ENCODE data around the gene ESR1.
"Not testable (repeated sequence)": the region's sequence is repeated elsewhere in the genome, so short reads cannot be mapped to it uniquely, and the experiment has no call there.

The ESR1 gene

DNA sequence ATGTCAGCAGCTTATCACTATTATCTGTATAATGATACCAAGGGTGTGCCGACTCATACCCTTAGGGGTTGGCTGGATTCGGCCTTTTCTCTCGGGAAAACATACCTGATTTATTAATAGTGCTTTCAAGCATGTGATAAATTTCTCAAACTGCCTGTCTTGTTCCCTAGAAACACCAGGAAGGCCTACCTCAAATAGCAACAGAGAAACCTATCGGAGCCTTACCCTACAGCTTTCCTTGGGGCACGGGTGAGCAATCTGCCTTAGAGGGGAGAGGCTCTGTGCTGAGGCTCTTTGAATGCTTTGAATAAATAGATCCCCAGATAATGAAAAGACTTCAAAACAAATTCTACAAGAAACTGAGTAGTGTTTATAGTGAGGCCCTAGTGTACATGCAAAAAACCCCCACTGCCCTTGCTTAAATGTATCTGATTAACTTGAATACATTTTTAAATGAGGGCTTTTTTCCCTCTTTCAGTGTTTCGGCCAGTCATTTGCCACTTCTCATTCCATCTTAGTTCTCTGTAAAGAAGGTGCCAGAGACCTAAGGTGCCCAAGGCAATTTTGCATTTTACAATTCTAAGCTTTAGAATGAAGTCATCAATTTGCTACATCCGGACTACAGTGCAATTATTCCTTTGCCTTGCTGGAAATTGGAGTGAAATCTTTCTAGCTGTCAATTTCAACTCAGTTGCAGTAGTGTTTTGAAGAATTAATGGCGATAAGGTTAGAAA lies 320.1 kb downstream of the ESR1 start:
- peaks cover 2% of the 10 kb centered on the region for H3K4me1 Mint-ChIP-seq
- H3K4me3 Mint-ChIP-seq = no peak overlapping the region
- H3K9me3 Mint-ChIP-seq = no peaks in the 10 kb centered on the region
- H3K27ac Mint-ChIP-seq = peak overlapping the region; percentile 47
- H3K36me3 Mint-ChIP-seq = peaks cover 29% of the 10 kb centered on the region
- ATAC-seq (ENCODE audit: low read depth) (no peak), DNase-seq (ENCODE audit: low spot score in 2 of 2) (no peak)
- H3K27me3 Mint-ChIP-seq = no peaks in the 10 kb centered on the region

DNA sequence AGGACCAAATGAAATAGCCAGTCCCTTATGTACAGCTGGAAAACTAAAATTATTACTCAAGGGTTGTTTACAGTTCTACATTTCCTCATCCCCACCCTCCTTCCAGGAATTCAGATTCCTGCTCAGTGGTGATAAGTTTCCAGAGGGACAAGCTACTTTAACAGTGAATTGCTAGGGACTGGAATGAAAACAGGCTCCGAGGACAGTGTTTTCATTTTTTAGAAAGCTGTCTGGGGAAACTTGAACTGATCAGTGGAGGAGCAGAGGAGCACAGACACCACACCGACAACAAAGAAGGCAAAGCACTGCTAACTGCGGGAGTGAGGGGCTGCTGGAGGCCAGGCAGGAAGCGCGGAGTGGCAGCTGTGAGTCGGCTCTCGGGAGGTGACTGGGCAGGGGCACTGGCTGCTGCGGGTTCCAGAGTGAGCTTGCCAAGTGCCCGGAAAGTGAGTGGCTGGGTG lies 322.2 kb downstream of the ESR1 start:
- no peak for ATAC-seq (ENCODE audit: low read depth)
- H3K36me3 Mint-ChIP-seq = peaks cover 32% of the 10 kb centered on the region
- H3K27me3 Mint-ChIP-seq = no peaks in the 10 kb centered on the region
- no peak overlapping the region for H3K27ac Mint-ChIP-seq
- H3K4me3 Mint-ChIP-seq = no peak overlapping the region
- no peaks in the 10 kb centered on the region for H3K4me1 Mint-ChIP-seq
- DNase-seq (ENCODE audit: low spot score in 2 of 2) = no peak
- H3K9me3 Mint-ChIP-seq = no peaks in the 10 kb centered on the region

DNA sequence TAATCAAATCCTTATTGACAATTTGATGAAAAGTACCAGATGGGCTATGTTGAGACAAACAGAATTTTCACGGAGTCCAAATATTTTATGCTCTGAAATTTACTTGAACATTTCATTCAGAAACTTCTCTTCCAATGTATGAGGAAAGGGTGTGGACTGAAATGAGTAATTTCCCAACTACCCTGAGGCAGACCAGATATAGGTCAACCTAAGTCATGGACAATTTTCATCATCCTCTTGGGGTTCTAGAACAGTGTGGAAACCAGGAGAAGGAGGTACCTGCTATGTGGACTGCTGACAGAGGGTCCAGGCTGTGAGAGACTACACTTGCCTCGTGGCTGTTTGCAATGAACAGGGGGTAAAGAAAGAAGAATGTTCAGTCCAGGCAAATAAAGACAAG lies 323.0 kb downstream of the ESR1 start:
- H3K27ac Mint-ChIP-seq = no peak overlapping the region
- no peaks in the 10 kb centered on the region for H3K27me3 Mint-ChIP-seq
- no peak for ATAC-seq (ENCODE audit: low read depth)
- no peaks in the 10 kb centered on the region for H3K4me1 Mint-ChIP-seq
- H3K36me3 Mint-ChIP-seq = peaks cover 35% of the 10 kb centered on the region
- DNase-seq (ENCODE audit: low spot score in 2 of 2) = no peak
- H3K4me3 Mint-ChIP-seq = no peak overlapping the region
- H3K9me3 Mint-ChIP-seq = no peaks in the 10 kb centered on the region

DNA sequence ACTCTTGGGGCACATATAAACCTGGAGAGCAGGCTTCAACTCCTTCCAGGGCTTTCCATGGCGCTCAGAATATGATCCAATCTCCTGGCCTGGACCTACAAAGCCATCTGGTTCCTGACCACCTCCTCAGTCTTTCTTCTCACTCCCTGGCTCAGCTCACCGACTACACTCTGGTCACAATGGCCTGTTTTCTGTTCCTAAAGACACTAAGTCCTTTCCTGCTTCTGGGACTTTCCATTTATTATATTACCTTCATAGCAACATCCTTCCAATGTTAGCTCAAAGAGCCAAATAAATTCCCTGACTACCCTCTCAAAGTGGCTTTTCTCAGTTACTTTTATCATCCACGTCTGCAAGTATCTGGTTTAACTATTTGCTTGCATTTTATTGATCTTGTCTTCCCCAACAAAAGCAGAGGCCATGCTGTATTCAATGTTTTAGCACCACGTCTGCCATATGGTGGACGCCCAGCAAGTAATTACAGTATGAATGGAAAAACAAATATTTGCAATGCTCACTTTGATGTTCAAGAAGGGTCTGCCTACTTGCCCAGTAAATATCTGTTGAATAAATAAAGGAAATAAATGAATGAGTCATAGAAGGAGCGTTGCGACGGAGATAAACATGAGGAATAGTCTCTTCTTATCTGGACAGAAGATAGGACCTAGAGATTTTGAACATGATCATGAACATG lies 328.4 kb downstream of the ESR1 start:
- DNase-seq (ENCODE audit: low spot score in 2 of 2) (no peak), ATAC-seq (ENCODE audit: low read depth) (no peak)
- Mint-ChIP-seq H3K27me3 (no peaks in the 10 kb centered on the region), H3K9me3 (no peaks in the 10 kb centered on the region), H3K27ac (peak overlapping the region; percentile 21), H3K4me3 (no peak overlapping the region), H3K4me1 (no peaks in the 10 kb centered on the region), H3K36me3 (peaks cover 35% of the 10 kb centered on the region)

DNA sequence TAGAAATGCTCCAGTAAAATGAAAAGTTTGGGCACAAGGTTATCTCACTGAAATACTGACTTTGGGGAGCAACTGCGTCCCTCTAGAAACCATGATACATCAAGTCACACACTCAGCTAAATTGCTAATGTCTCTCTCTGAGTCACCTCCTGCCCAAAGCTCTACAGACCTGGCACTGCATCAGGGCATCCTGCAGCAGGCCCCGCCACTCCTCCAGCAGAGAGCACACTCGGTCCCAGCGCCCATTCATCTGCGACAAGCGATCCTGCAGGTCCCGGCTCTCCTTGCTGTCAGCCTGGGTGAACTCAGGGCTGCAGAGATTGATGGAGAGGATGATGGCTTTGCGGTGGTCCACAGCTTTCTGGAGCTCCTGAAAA lies 329.0 kb downstream of the ESR1 start:
- Mint-ChIP-seq H3K9me3 (no peaks in the 10 kb centered on the region), H3K4me3 (no peak overlapping the region), H3K4me1 (no peaks in the 10 kb centered on the region), H3K27ac (no peak overlapping the region), H3K27me3 (no peaks in the 10 kb centered on the region), H3K36me3 (peaks cover 36% of the 10 kb centered on the region)
- ATAC-seq (ENCODE audit: low read depth) (no peak), DNase-seq (ENCODE audit: low spot score in 2 of 2) (no peak)

DNA sequence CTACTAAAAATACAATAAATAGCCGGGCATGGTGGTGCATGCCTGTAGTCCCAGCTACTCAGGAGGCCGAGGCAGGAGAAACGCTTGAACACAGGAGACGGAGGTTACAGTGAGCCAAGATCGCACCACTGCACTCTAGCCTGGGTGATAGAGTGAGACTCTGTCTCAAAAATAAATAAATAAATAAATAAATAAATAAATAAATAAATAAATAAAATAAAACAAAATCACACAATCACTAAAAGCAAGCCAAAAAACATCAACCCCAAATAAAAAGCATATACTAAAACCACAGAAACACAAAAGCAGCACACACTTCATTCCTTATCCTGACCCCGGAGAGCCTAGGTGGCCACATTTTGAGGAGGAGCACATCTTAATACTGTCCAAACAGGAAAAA lies 330.9 kb downstream of the ESR1 start:
- not testable (repeated sequence) for H3K27ac Mint-ChIP-seq; H3K9me3 Mint-ChIP-seq; H3K4me3 Mint-ChIP-seq; H3K4me1 Mint-ChIP-seq; H3K27me3 Mint-ChIP-seq; DNase-seq (ENCODE audit: low spot score in 2 of 2); ATAC-seq (ENCODE audit: low read depth)
- H3K36me3 Mint-ChIP-seq = peaks cover 31% of the 10 kb centered on the region

DNA sequence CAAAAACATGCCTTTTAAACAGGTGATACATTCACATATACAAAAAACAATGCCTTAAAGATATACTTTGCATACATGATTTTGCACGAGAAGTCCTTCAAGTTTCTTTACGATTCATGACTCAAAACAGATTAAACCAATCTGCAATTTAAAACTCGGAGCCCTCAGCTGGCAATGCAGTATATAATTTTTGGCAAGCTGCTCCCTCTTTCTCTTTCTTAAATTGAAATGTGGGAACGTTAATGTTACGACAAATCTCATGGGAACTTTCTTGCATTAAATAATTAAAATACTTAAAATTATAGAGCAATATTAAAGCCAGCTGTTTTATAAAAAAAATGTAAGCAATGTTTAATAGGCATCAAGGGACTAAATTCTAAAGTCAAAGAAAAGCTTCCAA lies 334.6 kb downstream of the ESR1 start:
- Mint-ChIP-seq H3K36me3 (peaks cover 28% of the 10 kb centered on the region), H3K4me1 (peaks cover 1% of the 10 kb centered on the region), H3K9me3 (no peaks in the 10 kb centered on the region), H3K27ac (no peak overlapping the region), H3K4me3 (no peak overlapping the region), H3K27me3 (no peaks in the 10 kb centered on the region)
- no peak for ATAC-seq (ENCODE audit: low read depth)
- no peak for DNase-seq (ENCODE audit: low spot score in 2 of 2)

DNA sequence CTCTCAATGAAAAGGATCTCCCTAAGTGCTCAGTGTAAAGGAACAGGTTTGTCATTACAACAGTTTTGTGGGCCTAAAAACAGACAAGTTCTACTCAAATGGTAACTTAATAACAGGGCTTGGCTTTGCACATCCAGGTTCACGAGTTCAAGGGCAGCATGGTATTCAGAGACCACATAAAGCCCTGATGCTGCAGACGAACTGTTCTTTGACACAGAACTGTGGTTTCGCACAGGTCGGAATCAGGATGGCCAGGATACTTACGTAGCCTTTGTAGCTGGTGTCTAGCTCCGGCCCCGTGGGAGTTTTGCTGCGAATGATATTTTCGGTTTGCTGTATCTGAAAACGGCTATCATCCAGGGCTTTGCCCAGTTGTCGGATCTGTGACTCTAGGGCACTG lies 335.9 kb downstream of the ESR1 start:
- Mint-ChIP-seq H3K27me3 (no peaks in the 10 kb centered on the region), H3K9me3 (no peaks in the 10 kb centered on the region), H3K4me1 (peaks cover 2% of the 10 kb centered on the region), H3K27ac (no peak overlapping the region), H3K36me3 (peaks cover 36% of the 10 kb centered on the region), H3K4me3 (no peak overlapping the region)
- no peak for DNase-seq (ENCODE audit: low spot score in 2 of 2)
- ATAC-seq (ENCODE audit: low read depth) = no peak

DNA sequence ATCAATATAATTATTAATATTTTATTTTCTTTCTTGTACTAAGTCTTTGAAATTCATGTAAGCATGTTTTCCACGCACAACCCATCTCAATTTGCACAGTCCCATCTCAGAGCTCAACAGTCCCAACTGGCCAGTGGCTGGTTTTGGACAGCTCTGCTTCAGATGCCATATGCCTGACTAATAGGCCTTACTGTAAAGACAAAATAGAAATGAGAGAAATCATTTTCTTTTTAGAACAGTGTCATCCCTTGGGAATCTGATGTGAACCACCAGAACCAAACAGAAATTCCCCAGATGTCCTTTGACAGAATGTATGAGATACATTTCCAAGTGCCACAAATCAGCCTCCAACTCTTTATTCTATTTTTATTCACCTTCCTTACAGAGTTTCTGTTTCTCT lies 338.9 kb downstream of the ESR1 start:
- no peak overlapping the region for H3K4me3 Mint-ChIP-seq
- DNase-seq (ENCODE audit: low spot score in 2 of 2) (no peak), ATAC-seq (ENCODE audit: low read depth) (no peak)
- H3K27me3 Mint-ChIP-seq = no peaks in the 10 kb centered on the region
- peak overlapping the region; percentile 36 for H3K27ac Mint-ChIP-seq
- H3K9me3 Mint-ChIP-seq = no peaks in the 10 kb centered on the region
- peaks cover 36% of the 10 kb centered on the region for H3K36me3 Mint-ChIP-seq
- H3K4me1 Mint-ChIP-seq = peaks cover 2% of the 10 kb centered on the region

DNA sequence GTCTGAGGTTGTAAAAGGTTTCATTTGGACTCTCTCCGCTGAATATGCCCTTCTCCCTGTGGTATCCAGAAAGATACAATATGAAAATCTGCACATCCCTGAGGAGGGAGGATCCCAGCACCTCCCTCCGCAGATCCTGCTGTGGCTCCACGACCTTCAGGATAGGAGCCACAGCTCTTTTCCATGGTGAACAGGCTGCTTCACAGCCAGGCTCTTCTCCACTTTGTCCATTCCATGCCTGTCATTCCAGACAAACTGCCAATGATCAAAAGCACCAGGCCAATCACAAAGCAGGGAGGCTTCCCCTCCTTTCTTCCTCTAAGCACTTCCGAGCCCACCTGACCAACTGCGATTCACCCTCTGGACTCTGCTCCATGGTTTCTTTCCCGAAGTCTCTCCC lies 339.8 kb downstream of the ESR1 start:
- DNase-seq (ENCODE audit: low spot score in 2 of 2) (no peak), ATAC-seq (ENCODE audit: low read depth) (no peak)
- Mint-ChIP-seq H3K27ac (peak overlapping the region; percentile 36), H3K4me1 (peaks cover 2% of the 10 kb centered on the region), H3K4me3 (no peak overlapping the region), H3K36me3 (peaks cover 43% of the 10 kb centered on the region), H3K27me3 (no peaks in the 10 kb centered on the region), H3K9me3 (no peaks in the 10 kb centered on the region)

DNA sequence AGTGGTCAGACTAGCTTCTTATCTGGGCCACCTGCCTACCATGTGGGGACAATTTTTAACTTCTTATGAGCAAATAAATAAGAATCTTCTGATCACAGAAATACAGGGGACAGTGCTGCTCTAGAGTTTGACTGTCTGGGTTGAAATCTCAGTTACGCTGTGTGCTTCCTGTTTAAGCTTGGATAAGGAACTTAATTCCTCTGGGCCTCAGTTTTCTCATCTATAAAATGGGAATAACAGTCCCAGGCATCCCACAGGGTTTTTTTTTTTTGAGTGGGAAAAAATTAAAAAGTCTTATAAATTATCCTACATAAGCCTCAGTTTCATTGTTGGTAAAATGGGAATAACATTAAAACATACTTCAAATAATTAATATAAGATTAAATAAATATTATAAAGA lies 340.9 kb downstream of the ESR1 start:
- Mint-ChIP-seq H3K9me3 (no peaks in the 10 kb centered on the region), H3K27me3 (no peaks in the 10 kb centered on the region), H3K4me1 (peaks cover 2% of the 10 kb centered on the region), H3K4me3 (no peak overlapping the region), H3K27ac (no peak overlapping the region), H3K36me3 (peaks cover 45% of the 10 kb centered on the region)
- DNase-seq (ENCODE audit: low spot score in 2 of 2) (no peak), ATAC-seq (ENCODE audit: low read depth) (no peak)

DNA sequence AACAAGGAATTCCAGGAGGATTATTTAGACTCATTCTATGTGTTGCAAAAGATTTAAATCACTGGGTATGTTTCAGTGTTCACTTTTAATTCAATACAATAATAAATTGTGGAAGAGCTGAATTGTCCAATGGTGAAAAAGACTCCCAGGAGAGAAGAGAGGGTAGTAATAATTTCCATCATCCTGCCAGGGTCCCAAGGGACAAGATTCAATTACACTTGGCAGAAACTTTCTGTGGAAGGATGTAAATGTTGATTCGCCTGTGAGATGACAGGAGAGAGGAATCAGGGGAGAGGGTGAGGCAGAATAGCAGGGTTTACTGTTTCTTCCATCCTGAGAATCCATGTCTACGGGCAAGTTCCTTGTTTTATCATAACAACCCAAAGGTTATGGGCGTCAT lies 342.7 kb downstream of the ESR1 start:
- Mint-ChIP-seq H3K27me3 (no peaks in the 10 kb centered on the region), H3K9me3 (no peaks in the 10 kb centered on the region), H3K27ac (no peak overlapping the region), H3K36me3 (peaks cover 41% of the 10 kb centered on the region), H3K4me3 (no peak overlapping the region), H3K4me1 (peaks cover 2% of the 10 kb centered on the region)
- ATAC-seq (ENCODE audit: low read depth) (no peak), DNase-seq (ENCODE audit: low spot score in 2 of 2) (no peak)

DNA sequence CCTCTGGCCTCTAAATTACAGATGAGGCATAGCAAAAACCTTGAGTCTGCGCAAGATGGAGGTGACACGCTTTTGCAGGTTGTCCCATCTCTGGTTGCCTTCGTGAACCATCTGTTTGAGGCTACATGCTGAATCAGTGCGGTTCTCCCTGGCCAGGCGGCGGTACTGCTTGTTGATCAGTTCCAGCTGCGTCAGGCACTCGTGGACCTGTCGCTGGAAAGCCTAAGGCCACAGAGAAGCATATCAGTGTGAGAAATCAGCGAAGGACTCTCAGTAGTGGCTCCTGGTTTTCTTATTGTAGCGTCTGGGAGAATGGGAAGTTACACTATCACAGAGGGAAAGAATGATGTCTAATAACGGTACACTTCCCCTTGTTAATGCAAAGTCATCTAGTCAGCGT lies 344.4 kb downstream of the ESR1 start:
- Mint-ChIP-seq H3K27me3 (no peaks in the 10 kb centered on the region), H3K4me3 (no peak overlapping the region), H3K4me1 (peaks cover 2% of the 10 kb centered on the region), H3K9me3 (no peaks in the 10 kb centered on the region), H3K36me3 (peaks cover 41% of the 10 kb centered on the region), H3K27ac (peak overlapping the region; percentile 78)
- DNase-seq (ENCODE audit: low spot score in 2 of 2) (no peak), ATAC-seq (ENCODE audit: low read depth) (no peak)

DNA sequence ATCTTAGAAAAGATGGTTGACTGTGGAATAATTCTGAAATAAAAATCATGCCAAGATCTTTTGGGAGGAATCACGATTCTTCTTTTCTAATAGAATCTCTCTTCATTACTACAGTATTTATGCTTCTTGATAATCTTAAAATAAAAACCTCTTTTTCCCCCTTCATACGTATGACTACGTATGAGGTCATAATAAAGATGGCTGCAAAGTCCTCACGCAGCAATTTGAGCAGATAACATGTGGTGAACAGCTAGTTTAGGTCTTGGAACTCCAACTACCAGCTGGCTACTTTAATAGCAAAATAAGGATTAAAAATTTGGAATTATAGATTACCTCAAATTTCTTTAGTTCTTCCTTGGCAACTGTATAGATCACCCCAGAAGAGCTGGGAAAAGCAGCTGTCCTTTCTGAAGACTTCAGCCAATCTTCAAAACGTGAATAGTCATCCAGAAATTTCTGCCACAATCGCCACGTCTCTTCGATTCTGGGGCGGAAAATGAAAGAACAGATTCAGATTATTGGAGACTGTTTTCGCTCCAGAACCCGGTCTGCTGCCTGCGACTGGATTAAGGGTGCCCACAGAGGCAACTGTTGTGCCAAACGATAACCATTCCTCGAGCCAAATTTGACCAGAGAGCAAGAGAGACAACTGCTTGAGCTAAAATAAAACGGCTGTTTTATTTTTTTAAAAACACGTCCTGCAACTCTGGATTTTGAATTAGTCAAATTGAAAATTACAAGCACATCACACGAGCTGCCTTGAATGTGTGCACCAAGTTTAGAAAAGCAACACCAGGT lies 347.3 kb downstream of the ESR1 start:
- DNase-seq (ENCODE audit: low spot score in 2 of 2) (no peak), ATAC-seq (ENCODE audit: low read depth) (no peak)
- Mint-ChIP-seq H3K27me3 (no peaks in the 10 kb centered on the region), H3K4me1 (no peaks in the 10 kb centered on the region), H3K27ac (no peak overlapping the region), H3K4me3 (no peak overlapping the region), H3K9me3 (no peaks in the 10 kb centered on the region), H3K36me3 (peaks cover 29% of the 10 kb centered on the region)

Measured in memory B cell (primary cell).